ENCODE measurements around the gene CACNG1.

- TF ChIP-seq CTCF (IDR thresholded peaks at IDR 0.05; ENCODE audit: poor library complexity) (no peak), EZH2 (IDR thresholded peaks at IDR 0.05; ENCODE audit: borderline replicate concordance) (no peak), EZH2phosphoT487 (IDR thresholded peaks at IDR 0.05; ENCODE audit: low read depth, severe bottlenecking, unreplicated experiment) (no peak)
These were observed 29.4 kb upstream of the CACNG1 start for GRCh38 chr17:67015001-67015400.

Measured in hepatocyte (in vitro differentiated cells).